ENCODE data around the gene APEH. TPM values are rescaled to one million over a fixed set of nuclear protein-coding genes. Genes with fewer than 3 reads are reported as not detected.

Gene APEH
- total RNA-seq, 1 experiment from 2014 or later = 215 TPM

- H3K4ac ChIP-seq (ENCODE audit: low read depth, low read length) = no peak overlapping the region
- Mint-ChIP-seq H3K27me3 (ENCODE audit: low read depth) (no peaks in the 10 kb centered on the region), H3K27ac (0 out of 7 replicates have a peak overlapping the region, but pooled peaks of 1 of the 3 experiments have one; percentile 61), H3K4me3 (no peak overlapping the region), H3K9me3 (no peaks in the 10 kb centered on the region), H3K36me3 (ENCODE audit: insufficient read depth in 1 of 3, low read depth in 3 of 3) (no peaks in the 10 kb centered on the region; a peak in 1 of 7 replicates), H3K4me1 (no peaks in the 10 kb centered on the region)
- H2BK15ac ChIP-seq (ENCODE audit: low read depth, low read length) = no peak overlapping the region
- no peaks in the 10 kb centered on the region for H3K27me3 ChIP-seq (ENCODE audit: insufficient read depth, low read length)
- H3K23ac ChIP-seq (ENCODE audit: insufficient read length, low read depth, low read length) = no peak overlapping the region
- H3T11ph ChIP-seq (ENCODE audit: low read length) = no peak overlapping the region
- H3K9ac ChIP-seq (ENCODE audit: extremely low read depth, insufficient read length, low read length) = no peak overlapping the region
- H3K23me2 ChIP-seq (ENCODE audit: insufficient read length, low read depth, low read length, poor library complexity, severe bottlenecking) = no peaks in the 10 kb centered on the region
- no peak overlapping the region; the same call in 1 of the 2 replicates for H3K14ac ChIP-seq (ENCODE audit: insufficient read depth, low read length)
- no peaks in the 10 kb centered on the region for H4K20me1 ChIP-seq (ENCODE audit: control insufficient read depth, insufficient read depth, insufficient read length)
- H2BK5ac ChIP-seq (ENCODE audit: insufficient read length, low read length) = no peak overlapping the region
- no peak overlapping the region for H2BK20ac ChIP-seq (ENCODE audit: low read depth, low read length, poor library complexity, severe bottlenecking)
- no peak for DNase-seq
- H4K8ac ChIP-seq (replicated peaks; ENCODE audit: insufficient read length, low read depth, low read length) = no peak overlapping the region
- H3K18ac ChIP-seq (ENCODE audit: insufficient read length, low read depth, low read length) = no peak overlapping the region
- no peak overlapping the region for H4K5ac ChIP-seq (ENCODE audit: insufficient read length, low read depth, low read length)
- H3K79me2 ChIP-seq (ENCODE audit: insufficient read depth, low read length) = no peaks in the 10 kb centered on the region
- no CpG with 5 or more reads among the region's 36 CpGs for WGBS (ENCODE audit: extremely low coverage, insufficient read length, low lambda C conversion rate)
- no peaks in the 10 kb centered on the region for H3K4me1 ChIP-seq (ENCODE audit: insufficient read depth, low read length)
- H4K91ac ChIP-seq (ENCODE audit: insufficient read length, low read depth, low read length) = no peak overlapping the region
- no peaks in the 10 kb centered on the region for H3K9me3 ChIP-seq (ENCODE audit: control insufficient read depth, low read depth, low read length)
- H2BK12ac ChIP-seq (ENCODE audit: insufficient read length, low read depth, low read length) = no peak overlapping the region
- H2AK5ac ChIP-seq (ENCODE audit: insufficient read length, low read length) = no peak overlapping the region
- no peak overlapping the region for H3K56ac ChIP-seq (ENCODE audit: insufficient read length, low read depth, low read length)
- no peak overlapping the region for H3K27ac ChIP-seq (ENCODE audit: insufficient read length, low read depth, low read length)
- no peak for TF ChIP-seq CTCF (conservative IDR thresholded peaks at IDR 0.05)
- no peak overlapping the region for H2BK120ac ChIP-seq (ENCODE audit: low read depth, low read length, poor library complexity, severe bottlenecking)
- H3K79me1 ChIP-seq (ENCODE audit: insufficient read depth, low read depth, low read length, poor library complexity, severe bottlenecking) = no peaks in the 10 kb centered on the region
- no peak overlapping the region for H2AFZ ChIP-seq (ENCODE audit: low read length)
- H3K4me2 ChIP-seq (ENCODE audit: insufficient read depth, insufficient read length, low read length) = no peak overlapping the region
These were observed 21.8 kb upstream of the APEH start for GRCh38 chr3:49652218-49652902.
